ENCODE measurements around the gene CHST13.

CHST13 gene

DNA sequence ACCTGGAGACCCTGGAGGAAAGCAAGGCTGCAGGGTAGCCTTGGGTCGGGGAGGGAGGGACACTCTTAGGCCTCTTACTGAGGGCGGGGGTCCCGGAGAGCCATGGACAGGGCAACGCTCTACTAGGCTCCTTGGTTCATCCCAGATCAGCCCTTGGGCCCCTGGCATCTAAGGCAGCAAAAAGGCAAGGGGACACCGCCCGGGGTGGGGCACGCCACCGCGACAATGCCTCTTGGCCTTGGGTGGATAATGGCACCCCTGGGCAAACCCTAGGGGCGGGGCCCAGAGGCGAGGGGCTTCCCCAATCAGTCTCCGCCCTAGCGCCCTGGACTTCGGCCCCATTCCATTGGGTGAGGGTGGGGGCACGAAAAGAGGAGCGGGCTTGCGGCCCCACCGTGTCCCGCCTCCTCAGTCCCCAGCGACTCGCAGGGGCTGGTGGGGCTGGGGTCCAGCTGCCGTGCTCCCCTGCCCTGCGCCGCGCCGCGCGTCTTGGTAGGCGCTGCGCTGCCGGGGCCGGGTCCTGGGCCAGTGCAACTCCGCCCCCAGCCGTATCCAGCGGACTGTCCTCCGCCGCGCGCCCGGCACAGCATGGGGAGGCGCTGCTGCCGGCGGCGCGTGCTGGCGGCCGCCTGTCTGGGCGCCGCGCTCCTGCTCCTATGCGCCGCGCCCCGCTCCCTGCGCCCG lies at the start of gene CHST13:
Gene CHST13, plus strand, starts transcription at position 411 of the 684 bp plus-strand sequence. Its CDS starts 178 bp downstream, at position 589.
- no peak for DNase-seq (ENCODE audit: low read depth)

DNA sequence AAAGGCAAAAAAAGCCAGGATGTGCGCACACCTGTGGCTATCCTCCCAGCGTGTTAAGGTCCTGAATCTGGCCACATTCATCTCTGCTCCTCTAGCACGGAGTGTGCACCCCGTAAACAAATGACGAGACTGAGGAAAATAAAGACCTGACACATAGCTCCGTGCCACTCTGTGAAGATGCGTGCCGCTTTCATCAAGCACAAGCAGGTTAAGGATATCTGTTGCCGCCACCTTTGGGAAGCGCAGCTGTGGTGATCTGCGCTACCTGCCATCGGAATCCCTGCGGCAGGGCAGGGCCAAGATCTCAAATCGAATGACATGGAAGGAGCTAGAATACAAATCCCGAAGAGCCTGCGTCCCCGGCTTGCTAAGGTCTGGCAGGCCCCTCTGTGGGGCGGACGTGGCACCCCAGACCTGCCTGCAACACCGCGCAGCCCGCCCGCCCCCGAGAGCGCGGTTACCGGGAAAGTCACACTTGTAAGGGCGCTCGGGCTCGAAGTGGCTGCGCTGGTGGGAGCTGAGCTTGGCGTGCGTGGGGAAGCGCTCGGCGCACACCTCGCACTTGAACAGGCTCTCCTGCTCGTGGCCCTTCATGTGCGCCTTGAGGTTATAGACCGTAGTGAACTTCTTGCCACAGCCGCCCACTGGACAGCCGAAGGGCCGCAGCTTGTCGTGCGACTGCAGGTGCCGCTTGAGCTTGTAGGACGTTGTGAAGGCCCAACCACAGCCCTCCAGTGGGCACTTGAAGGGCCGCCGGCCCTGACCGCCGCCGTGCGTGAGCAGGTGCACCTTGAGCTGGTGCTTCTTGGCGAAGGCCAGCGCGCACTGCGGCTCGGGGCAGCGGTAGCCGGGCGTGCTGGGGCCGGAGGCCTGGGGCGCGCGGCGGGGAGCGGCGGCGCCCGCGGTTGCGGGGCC lies 49.2 kb upstream of the CHST13 start:
- DNase-seq (ENCODE audit: low read depth), result no peak

DNA sequence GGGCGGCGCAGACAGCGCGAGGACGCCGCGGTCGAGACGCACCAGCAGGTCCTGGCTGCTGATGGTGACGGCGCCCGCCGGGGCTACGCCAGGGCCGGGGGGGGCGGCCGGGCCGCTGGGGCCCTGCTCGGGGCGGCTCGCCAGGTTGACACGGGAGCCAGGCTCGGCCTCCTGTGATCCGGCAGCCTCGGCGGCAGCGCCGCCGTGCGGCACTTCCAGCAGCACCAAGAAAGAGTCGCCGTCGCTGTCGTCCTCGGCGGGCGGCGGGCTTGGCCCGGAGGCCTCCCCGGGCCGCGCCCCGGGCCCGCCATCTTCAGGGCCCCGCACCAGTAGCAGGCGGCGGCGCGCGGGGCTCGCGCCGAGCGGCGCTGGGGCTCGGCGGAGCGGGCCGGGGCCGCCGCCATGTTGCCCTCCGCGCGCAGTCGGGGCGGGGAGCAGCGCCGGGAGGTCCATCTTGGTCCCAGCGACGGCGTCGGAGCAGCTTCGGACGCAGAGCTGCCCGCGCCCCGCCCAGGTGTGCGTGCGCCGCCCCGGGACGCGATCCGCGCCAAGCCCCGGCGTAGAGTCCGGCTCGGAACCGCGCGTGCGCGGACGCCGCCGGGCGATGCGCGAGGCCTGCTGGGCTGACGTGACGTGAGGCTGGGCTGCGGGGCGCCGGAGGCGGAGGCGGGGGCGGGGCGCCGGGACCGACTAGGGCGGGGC lies 48.4 kb upstream of the CHST13 start, which contains the start of gene ZXDC:
Gene ZXDC, minus strand, starts transcription at position 479 of the 702 bp plus-strand sequence. Its CDS starts 26 bp downstream, at position 453.
- DNase-seq (ENCODE audit: low read depth), result peak; percentile 85

- no peak for DNase-seq (ENCODE audit: low read depth)
Observed at GRCh38 chr3:126476166-126477060, 47.5 kb upstream of the CHST13 start.

- DNase-seq (ENCODE audit: low read depth), result no peak
Observed at GRCh38 chr3:126477061-126477380, 46.9 kb upstream of the CHST13 start.

GRCh38 chr3:126478581-126479310 lies 45.2 kb upstream of the CHST13 start:
- DNase-seq (ENCODE audit: low read depth), result no peak

- DNase-seq (ENCODE audit: low read depth), result no peak
Observed at GRCh38 chr3:126479642-126480041, 44.3 kb upstream of the CHST13 start.

DNA sequence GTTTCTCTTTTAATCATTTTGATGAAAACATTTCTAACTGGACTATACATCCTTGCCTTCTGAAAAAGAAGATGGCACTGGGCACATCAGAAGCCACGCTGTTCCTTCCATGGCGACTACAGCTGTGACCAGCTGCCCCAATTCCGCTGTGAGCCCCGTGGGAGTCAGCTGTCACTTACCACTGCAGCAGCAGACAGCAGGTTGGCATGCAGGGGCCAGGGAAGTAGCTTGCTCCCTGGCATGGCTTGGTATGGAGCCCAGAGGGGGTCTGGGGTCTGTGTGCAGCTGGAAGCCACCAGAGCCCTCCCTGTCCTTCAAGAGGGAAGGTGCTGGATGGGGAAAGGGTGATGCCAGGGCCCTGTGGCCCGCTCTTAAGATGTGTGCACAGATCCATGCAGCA lies 43.7 kb upstream of the CHST13 start:
- DNase-seq (ENCODE audit: low read depth), result no peak

DNA sequence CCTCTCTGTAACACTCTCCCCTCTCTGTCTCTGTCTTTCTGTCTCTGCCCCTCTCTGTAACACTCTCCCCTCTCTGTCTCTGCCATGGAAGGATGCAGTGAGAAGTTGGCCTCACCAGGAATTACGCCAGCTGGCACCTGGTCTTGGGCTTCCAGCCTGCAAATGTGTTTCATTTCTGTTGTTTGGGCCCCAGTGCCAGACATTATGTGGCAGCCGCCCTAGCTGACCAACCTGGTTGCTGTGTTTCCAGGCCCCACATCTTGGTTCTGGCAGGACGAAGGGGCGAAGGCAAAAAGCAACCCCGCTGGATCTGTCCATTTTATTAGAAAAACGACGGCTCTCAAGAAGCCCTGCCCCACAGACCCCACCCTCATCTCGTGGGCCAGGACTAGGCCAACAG lies 43.1 kb upstream of the CHST13 start:
- DNase-seq (ENCODE audit: low read depth), result no peak

DNA sequence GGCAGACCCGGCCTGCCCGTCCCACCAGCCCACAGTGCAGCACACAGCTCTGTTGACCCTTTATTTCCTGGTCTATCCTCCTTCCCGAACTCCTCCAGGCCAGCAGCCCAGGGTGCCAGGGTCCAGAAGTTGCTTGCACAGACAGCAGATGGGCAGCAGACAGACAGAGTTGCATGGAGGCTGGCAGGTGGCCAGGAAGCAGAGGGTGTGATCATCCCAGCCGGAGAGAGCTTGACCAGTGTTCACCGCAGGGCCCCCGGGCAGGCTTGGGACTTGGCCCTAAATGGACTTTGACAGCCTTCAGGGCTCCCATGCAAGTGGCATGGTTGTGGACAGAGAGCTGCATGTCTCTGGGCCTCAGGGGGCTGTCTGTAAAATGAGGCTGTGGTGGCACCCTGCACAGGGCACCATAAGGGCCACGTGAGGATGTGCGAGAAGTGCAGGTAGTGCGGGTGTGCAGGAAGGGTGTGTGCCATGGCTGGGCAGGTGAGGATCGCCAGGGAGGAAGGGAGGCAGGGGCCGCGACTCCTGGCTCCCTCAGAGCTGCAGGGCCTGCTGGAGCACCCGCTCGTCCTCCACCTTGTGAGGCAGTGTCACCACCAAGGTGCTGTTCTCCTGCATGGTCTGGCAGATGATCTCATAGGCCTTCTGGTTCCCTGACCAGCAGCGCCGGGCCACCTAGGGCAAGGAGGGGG lies 42.0 kb upstream of the CHST13 start:
- no peak for DNase-seq (ENCODE audit: low read depth)

DNA sequence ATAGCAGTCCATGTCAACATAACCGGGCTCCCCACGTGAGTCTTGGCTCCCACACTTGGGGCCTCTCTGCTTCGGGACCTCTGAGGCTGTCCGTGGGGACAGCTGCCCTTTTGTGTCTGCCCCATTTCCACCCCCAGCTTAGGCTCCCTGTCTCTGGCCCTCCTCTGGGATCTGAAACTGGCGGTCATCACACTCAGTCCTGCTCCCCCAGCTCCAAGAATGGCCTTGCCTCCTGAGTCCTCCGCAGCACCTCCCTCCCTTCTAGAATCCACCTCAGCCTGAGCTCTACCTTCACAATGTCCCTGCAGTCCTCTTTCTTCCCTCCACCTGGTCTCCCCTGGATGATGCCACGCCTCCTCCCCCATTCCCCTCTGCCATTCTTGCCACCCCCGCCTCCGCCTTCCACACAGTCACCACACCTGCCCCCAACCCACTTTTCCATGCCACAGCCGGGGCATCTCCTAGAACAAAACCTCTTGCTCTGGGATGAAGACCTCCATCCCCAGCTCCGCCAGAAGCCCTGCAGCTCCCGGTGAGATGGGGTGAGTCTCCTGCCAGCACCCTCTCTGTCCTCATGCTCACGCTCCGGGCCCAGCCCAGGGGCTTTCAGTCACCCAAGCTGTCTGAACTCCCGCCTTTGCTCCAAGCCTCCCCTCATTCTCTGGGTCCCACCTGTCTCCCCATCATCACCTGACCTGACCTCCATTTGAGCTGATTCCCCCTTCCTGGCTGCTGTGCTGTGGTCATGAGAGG lies 41.3 kb upstream of the CHST13 start:
- DNase-seq (ENCODE audit: low read depth), result no peak

DNA sequence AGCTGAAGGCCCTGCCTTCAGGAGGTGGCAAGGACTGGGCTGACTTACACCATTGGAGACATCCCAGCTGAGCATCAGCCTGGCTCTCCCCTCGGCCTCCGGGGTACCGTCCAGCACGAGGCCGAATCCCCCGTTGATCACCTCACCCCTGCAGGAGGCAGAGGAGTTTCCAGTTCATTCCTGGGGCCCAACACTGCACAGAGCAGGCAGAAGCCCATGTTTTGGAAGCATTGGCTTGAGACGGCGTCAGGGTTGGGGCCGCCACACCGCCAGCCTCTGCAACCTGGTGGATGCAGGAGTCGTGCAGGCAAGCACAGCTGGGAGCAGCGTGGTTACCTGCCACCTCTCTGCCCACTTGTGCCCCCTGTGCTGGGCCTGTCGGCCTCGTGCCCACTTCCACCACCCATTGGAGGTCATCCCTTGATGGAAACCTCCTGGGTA lies 40.6 kb upstream of the CHST13 start:
- DNase-seq (ENCODE audit: low read depth), result no peak

GRCh38 chr3:126484148-126484547 lies 39.8 kb upstream of the CHST13 start:
- no peak for DNase-seq (ENCODE audit: low read depth)

GRCh38 chr3:126484662-126485061 lies 39.3 kb upstream of the CHST13 start:
- no peak for DNase-seq (ENCODE audit: low read depth)

DNA sequence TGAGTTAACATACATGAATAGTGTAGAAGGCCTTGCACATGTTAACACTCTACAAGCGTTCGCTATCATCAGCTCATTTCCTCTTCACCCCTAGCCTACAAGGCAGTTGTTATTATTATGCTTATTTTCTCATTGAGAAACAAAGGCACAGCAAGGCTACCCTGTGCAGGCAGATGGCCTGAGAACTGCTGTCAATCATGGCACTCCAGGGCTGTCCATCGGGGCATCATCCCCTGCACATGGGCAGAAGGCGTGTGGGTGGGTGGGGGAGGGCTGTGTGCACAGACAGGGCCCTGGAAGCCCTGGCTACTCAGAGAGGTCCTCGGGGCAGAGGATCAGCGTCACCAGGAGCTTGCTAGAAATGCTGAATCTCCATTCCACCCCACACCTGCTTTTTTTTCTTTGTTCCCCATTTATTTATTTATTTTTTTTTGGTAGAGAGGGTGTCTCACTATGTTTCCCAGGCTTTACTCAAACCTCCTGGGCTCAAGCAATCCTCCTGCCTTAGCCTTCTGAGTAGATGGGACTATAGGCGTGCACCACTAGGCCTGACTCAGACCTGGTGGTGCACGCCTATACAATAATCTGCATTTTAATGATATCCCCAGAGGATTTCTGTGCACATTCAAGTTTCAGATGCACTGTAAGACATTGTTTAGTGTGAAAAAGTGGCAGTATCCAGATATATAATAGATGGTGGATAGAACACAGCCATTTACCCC lies 38.6 kb upstream of the CHST13 start:
- DNase-seq (ENCODE audit: low read depth), result no peak

DNA sequence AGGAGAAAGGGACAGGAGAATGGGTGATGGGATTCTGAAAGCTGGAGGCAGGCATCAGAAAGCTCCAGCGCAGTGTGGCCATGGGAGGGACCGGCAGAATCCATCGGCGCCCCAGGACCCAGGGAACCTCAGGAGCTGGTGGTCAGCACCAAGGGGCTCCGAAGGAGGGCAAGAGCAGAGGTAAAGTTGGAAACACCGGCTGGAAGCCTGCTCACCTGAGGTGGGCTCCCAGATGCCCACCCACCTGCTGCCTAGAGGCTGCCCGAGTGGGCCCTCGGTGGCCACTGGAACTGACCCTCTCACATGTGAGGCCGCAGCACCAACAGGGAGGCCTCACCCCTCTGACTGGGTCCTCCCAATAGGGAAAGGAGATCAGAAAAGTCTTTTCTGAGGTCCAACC lies 38.0 kb upstream of the CHST13 start:
- DNase-seq (ENCODE audit: low read depth), result no peak

DNA sequence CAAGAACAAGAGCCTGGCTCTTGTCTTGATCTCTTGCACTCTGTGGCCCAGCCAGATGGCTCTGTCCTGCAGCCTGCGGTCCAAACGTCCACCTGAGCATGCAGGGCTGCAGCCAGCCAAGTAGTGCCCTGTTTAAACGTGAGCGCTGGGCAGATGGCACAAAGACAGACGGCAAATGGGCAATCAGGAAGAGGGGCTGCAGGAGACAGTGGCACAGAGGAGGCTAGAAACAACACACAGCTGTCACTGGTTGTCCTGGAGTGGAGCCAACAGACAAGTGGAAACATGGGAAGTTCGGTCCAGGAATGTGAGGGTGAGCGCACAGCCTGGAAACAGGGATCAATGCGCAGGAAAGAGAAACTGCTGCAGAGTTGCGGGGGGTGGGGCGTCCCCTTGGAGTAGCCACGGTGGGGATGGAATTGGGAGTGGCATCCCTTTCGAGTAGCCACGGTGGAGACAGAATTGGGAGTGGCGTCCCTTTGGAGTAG lies 37.6 kb upstream of the CHST13 start:
- DNase-seq (ENCODE audit: low read depth), result no peak

GRCh38 chr3:126487151-126487771 lies 36.7 kb upstream of the CHST13 start:
- no peak for DNase-seq (ENCODE audit: low read depth)

Data from stimulated activated CD8-positive, alpha-beta memory T cell treated with anti-CD3 and anti-CD28 coated beads, Interleukin-12 subunit alpha, Interleukin-12 subunit beta, amount 100 ng/mL, for 1 hour (primary cell).